PC-3 (cell line): ENCODE data around the gene AP3S1. TPM values are rescaled to one million over a fixed set of nuclear protein-coding genes. Genes with fewer than 3 reads are reported as not detected.

Experiments used
- ATAC-seq: fragments of 200-7000 bp; cut with Tn5 transposase; 2 replicates; pipeline ENCODE4 v1.9.1; 2020; ENCODE audit warnings: mild to moderate bottlenecking, moderate library complexity
- BruUV-seq: library from RNA; stranded (reverse); fragments of 400-500 nt; replicated peaks from 2 replicates; lab custom pipeline; 2021; lab: Mats Ljungman, UMichigan
- CTCF ChIA-PET: fragments of 300-600 bp; sonication (Branson Sonifier 250); formaldehyde crosslinking; loops from one replicate; lab custom pipeline; 2022; ENCODE audit warnings: antibody characterized with exemption; lab: Charles Lee
- POLR2A ChIA-PET: fragments of 300-600 bp; sonication (Branson Sonifier 250); formaldehyde crosslinking; loops from one replicate; lab custom pipeline; 2022; ENCODE audit warnings: antibody characterized with exemption; ENCODE audit not compliant: unreplicated experiment; lab: Charles Lee
- DNase-seq: peaks from one replicate; pipeline ENCODE4 v3.0.0-alpha.2; 2015
- H2AFZ ChIP-seq: fragments of 300-600 bp; sonication (generic); 2 replicates; pipeline ENCODE4 v1.6.0; 2016; ENCODE audit warnings: antibody characterized with exemption, low read length
- H3F3A ChIP-seq: fragments of 300-600 bp; sonication (generic); one replicate; pipeline ENCODE4 v1.6.0; 2017; ENCODE audit warnings: antibody characterized with exemption, low read length, control low read depth, mild to moderate bottlenecking; ENCODE audit not compliant: unreplicated experiment
- H3K27ac ChIP-seq: fragments of 300-600 bp; sonication (generic); 2 replicates; pipeline ENCODE4 v1.5.1; 2016; ENCODE audit warnings: mild to moderate bottlenecking, low read length
- H3K27me3 ChIP-seq: fragments of 300-600 bp; sonication (generic); 2 replicates; pipeline ENCODE4 v1.6.1; 2016; ENCODE audit warnings: low read length, mixed read lengths
- H3K36me3 ChIP-seq: fragments of 300-600 bp; sonication (generic); 2 replicates; pipeline ENCODE4 v1.6.1; 2016; ENCODE audit warnings: low read depth, mixed run types, low read length, mixed read lengths
- H3K4me1 ChIP-seq: fragments of 300-600 bp; sonication (generic); 2 replicates; pipeline ENCODE4 v1.5.1; 2016; ENCODE audit warnings: low read length; ENCODE audit not compliant: insufficient read depth
- H3K4me2 ChIP-seq: fragments of 300-600 bp; sonication (generic); 2 replicates; pipeline ENCODE4 v1.6.0; 2016; ENCODE audit warnings: low read length
- H3K4me3 ChIP-seq: fragments of 300-600 bp; sonication (generic); 2 replicates; pipeline ENCODE4 v1.5.1; 2016; ENCODE audit warnings: mild to moderate bottlenecking, low read length, mixed read lengths
- H3K79me2 ChIP-seq: fragments of 300-600 bp; sonication (generic); 2 replicates; pipeline ENCODE4 v1.6.1; 2017; ENCODE audit warnings: low read length, mixed read lengths
- H3K9ac ChIP-seq: fragments of 300-600 bp; sonication (generic); 2 replicates; pipeline ENCODE4 v1.6.0; 2016; ENCODE audit warnings: mild to moderate bottlenecking, low read length
- H3K9me2 ChIP-seq: fragments of 300-600 bp; sonication (generic); replicated peaks from 2 replicates; pipeline ENCODE4 v1.6.1; 2016; ENCODE audit warnings: mixed run types, low read length, mixed read lengths
- H3K9me3 ChIP-seq: fragments of 300-600 bp; sonication (generic); 2 replicates; pipeline ENCODE4 v1.6.1; 2016; ENCODE audit warnings: low read length, mixed read lengths
- H4K20me1 ChIP-seq: fragments of 300-600 bp; sonication (generic); 2 replicates; pipeline ENCODE4 v1.6.1; 2016; ENCODE audit warnings: low read length, mixed read lengths
- CTCF ChIP-seq: fragments of 300-600 bp; sonication (generic); conservative IDR thresholded peaks from 2 replicates; pipeline ENCODE4 v1.5.1; 2017; ENCODE audit warnings: antibody characterized with exemption, low read depth, mild to moderate bottlenecking, low read length
- EZH2 ChIP-seq: fragments of 300-600 bp; sonication (generic); IDR thresholded peaks from one replicate; pipeline ENCODE4 v1.6.1; 2017; ENCODE audit warnings: antibody characterized with exemption, mild to moderate bottlenecking, low read length; ENCODE audit not compliant: unreplicated experiment
- EZH2phosphoT487 ChIP-seq: fragments of 300-600 bp; sonication (generic); IDR thresholded peaks from 2 replicates; pipeline ENCODE4 v1.6.1; 2018; ENCODE audit warnings: mild to moderate bottlenecking, antibody characterized with exemption, low read length, borderline replicate concordance
- intact Hi-C: fragments of 100-400 bp; cut with micrococcal nuclease; formaldehyde crosslinking; loops from 2 replicates; pipeline ENCODE4 v1.9.0; 2023
- total RNA-seq: library from RNA; depleted of rRNA; stranded (reverse); fragments of >200 nt; gene quantifications from 2 replicates; pipeline ENCODE4 v1.2.3, GENCODE V29; 2014

AP3S1 gene
- total RNA-seq, 1 experiment from 2014 or later: 48.2 TPM

DNA sequence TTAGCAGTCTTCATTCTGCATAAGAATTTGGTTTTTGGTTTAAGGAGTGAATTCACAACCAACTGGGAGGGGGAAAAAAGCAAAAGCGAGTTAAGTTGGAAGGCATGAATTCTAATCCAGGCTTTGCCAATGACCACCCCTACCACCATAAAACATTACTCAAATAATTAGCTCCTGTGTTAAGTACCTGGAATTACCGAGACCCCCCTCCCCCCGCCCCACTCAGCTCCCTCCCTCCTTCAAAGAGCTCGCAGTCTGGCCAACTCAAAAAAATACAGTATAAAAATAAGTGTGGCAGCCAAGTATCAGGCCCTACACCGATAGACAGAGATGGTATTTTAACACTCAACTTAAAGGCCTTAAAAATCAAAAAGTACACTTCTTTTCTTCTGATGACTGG, 862 bp upstream of the AP3S1 start:
- ChIA-PET POLR2A (no interaction called here), CTCF (no interaction called here)
- no peaks in the 10 kb centered on the region for H3F3A ChIP-seq
- H3K9me3 ChIP-seq: no peaks in the 10 kb centered on the region
- TF ChIP-seq EZH2: no peak
- TF ChIP-seq CTCF: no peak
- no peak for TF ChIP-seq EZH2phosphoT487
- H3K4me3 ChIP-seq: peak overlapping the region; percentile 72
- peak overlapping the region; percentile 77 for H3K27ac ChIP-seq
- intact Hi-C loops: loop anchor here (1.0 to 2.0 kb wide), 2 partner anchors 10 to 228 kb away; no protein-coding TSS in a partner anchor
- DNase-seq: no peak
- no peak for ATAC-seq
- BruUV-seq: no TSS peak
- H3K27me3 ChIP-seq: no peaks in the 10 kb centered on the region
- peaks cover 31% of the 10 kb centered on the region for H4K20me1 ChIP-seq
- H3K9me2 ChIP-seq: no peaks in the 10 kb centered on the region
- H3K4me1 ChIP-seq: peaks cover 26% of the 10 kb centered on the region
- H3K9ac ChIP-seq: peak overlapping the region; percentile 81
- H3K36me3 ChIP-seq: peaks cover 18% of the 10 kb centered on the region
- H2AFZ ChIP-seq: peak overlapping the region; percentile 89
- peaks cover 79% of the 10 kb centered on the region for H3K79me2 ChIP-seq
- peak overlapping the region; percentile 86 for H3K4me2 ChIP-seq

- Histone ChIP-seq H3K79me2 (peaks cover 85% of the 10 kb centered on the region), H4K20me1 (peaks cover 31% of the 10 kb centered on the region), H3K9me3 (no peaks in the 10 kb centered on the region), H2AFZ (peak overlapping the region; percentile 89), H3F3A (no peaks in the 10 kb centered on the region), H3K27ac (peak overlapping the region; percentile 77; the same call in 1 of the 2 replicates), H3K9ac (peak overlapping the region; percentile 81), H3K9me2 (no peaks in the 10 kb centered on the region), H3K4me1 (peaks cover 26% of the 10 kb centered on the region), H3K27me3 (no peaks in the 10 kb centered on the region), H3K4me2 (peak overlapping the region; percentile 86), H3K36me3 (peaks cover 4% of the 10 kb centered on the region; the same call in 1 of the 2 replicates), H3K4me3 (peak overlapping the region; percentile 72)
- ATAC-seq: peak; percentile 65
- ChIA-PET CTCF (no interaction called here), POLR2A (no interaction called here)
- no TSS peak for BruUV-seq
- DNase-seq: peak; percentile 54
- intact Hi-C loops: loop anchor here (2.0 kb wide), 2 partner anchors 16 to 190 kb away; partner anchors contain the start of gene ARL14EPL
- no peak for TF ChIP-seq EZH2
- TF ChIP-seq CTCF: no peak
- no peak for TF ChIP-seq EZH2phosphoT487
Observed at GRCh38 chr5:115842089-115842935, 577 bp downstream of the AP3S1 start.

- Histone ChIP-seq H3K4me3 (peak overlapping the region; percentile 72), H3K9me3 (no peaks in the 10 kb centered on the region), H3F3A (no peaks in the 10 kb centered on the region), H4K20me1 (peaks cover 28% of the 10 kb centered on the region), H2AFZ (peak overlapping the region; percentile 89), H3K9ac (peak overlapping the region; percentile 81; the same call in 1 of the 2 replicates), H3K27me3 (no peaks in the 10 kb centered on the region), H3K9me2 (no peaks in the 10 kb centered on the region), H3K36me3 (peaks cover 4% of the 10 kb centered on the region; the same call in 1 of the 2 replicates), H3K4me1 (peaks cover 26% of the 10 kb centered on the region), H3K79me2 (peaks cover 84% of the 10 kb centered on the region), H3K27ac (no peak overlapping the region), H3K4me2 (peak overlapping the region; percentile 86)
- intact Hi-C loops: loop anchor here (2.0 kb wide), 2 partner anchors 16 to 190 kb away; partner anchors contain the start of gene ARL14EPL
- BruUV-seq: TSS peak; percentile 50
- ChIA-PET POLR2A (no interaction called here), CTCF (no interaction called here)
- no peak for DNase-seq
- no peak for TF ChIP-seq EZH2
- TF ChIP-seq EZH2phosphoT487: no peak
- no peak for TF ChIP-seq CTCF
- no peak for ATAC-seq
Observed at GRCh38 chr5:115842952-115843351, 1.2 kb downstream of the AP3S1 start.
